CD4-positive, alpha-beta T cell treated with Interferon alpha-2 for 1 hour (primary cell): ENCODE data around the gene SESN1.
A peak's percentile ranks its signal among the peaks of the same experiment; 100 is the strongest.
"Not testable (repeated sequence)": the region's sequence is repeated elsewhere in the genome, so short reads cannot be mapped to it uniquely, and the experiment has no call there.

Source experiments
- DNase-seq, 2 donors: peaks; one replicate each; pipeline ENCODE4 v3.0.0-alpha.2; 2020 to 2022

The SESN1 gene

GRCh38 chr6:109094416-109095035 lies at the start of gene SESN1:
Gene SESN1 (minus strand): TSS chr6:109094846. CDS start chr6:109094073, 773 bp downstream.
- peak; percentile 86 to 88 for DNase-seq

GRCh38 chr6:109143191-109143590 lies 48.5 kb upstream of the SESN1 start:
- no peak for DNase-seq

GRCh38 chr6:109142067-109142466 lies 47.4 kb upstream of the SESN1 start:
- DNase-seq = not testable (repeated sequence)

GRCh38 chr6:109139109-109139508 lies 44.5 kb upstream of the SESN1 start:
- no peak for DNase-seq

GRCh38 chr6:109136530-109136929 lies 41.9 kb upstream of the SESN1 start:
- not testable (repeated sequence) for DNase-seq

GRCh38 chr6:109136039-109136438 lies 41.4 kb upstream of the SESN1 start:
- DNase-seq = not testable (repeated sequence)

GRCh38 chr6:109135600-109135999 lies 41.0 kb upstream of the SESN1 start:
- DNase-seq = not testable (repeated sequence)

GRCh38 chr6:109130065-109130464 lies 35.4 kb upstream of the SESN1 start:
- DNase-seq = no peak

- no peak for DNase-seq
Observed at GRCh38 chr6:109125504-109125903, 30.9 kb upstream of the SESN1 start.

GRCh38 chr6:109124219-109124618 lies 29.6 kb upstream of the SESN1 start:
- DNase-seq = no peak

GRCh38 chr6:109121411-109121810 lies 26.8 kb upstream of the SESN1 start:
- no peak for DNase-seq

- DNase-seq = no peak
Observed at GRCh38 chr6:109118871-109119354, 24.3 kb upstream of the SESN1 start.

GRCh38 chr6:109118337-109118736 lies 23.7 kb upstream of the SESN1 start:
- no peak for DNase-seq

- DNase-seq = peak in 1 of 2 donors; percentile 29
Observed at GRCh38 chr6:109117346-109118035, 22.8 kb upstream of the SESN1 start.

- DNase-seq = not testable (repeated sequence)
Observed at GRCh38 chr6:109112663-109113062, 18.0 kb upstream of the SESN1 start.

GRCh38 chr6:109109663-109110062 lies 15.0 kb upstream of the SESN1 start:
- DNase-seq = not testable (repeated sequence)

- DNase-seq = no peak
Observed at GRCh38 chr6:109105681-109106080, 11.0 kb upstream of the SESN1 start.

- no peak for DNase-seq
Observed at GRCh38 chr6:109104512-109104911, 9.9 kb upstream of the SESN1 start.

- no peak for DNase-seq
Observed at GRCh38 chr6:109103942-109104341, 9.3 kb upstream of the SESN1 start.

GRCh38 chr6:109102762-109103161 lies 8.1 kb upstream of the SESN1 start:
- no peak for DNase-seq

GRCh38 chr6:109097661-109098060 lies 3.0 kb upstream of the SESN1 start:
- DNase-seq = no peak

GRCh38 chr6:109096208-109096607 lies 1.6 kb upstream of the SESN1 start:
- DNase-seq = no peak

GRCh38 chr6:109095835-109096084 lies 1.1 kb upstream of the SESN1 start:
- no peak for DNase-seq

- peak; percentile 95 to 96 for DNase-seq
Observed at GRCh38 chr6:109095036-109095834, 589 bp upstream of the SESN1 start, which contains the start of gene CEP57L1. Gene CEP57L1 (plus strand): TSS chr6:109095507. CDS start chr6:109145222, 49,715 bp downstream.
